K562 (cell line): ENCODE measurements around the gene VIPR2. TPM values are rescaled to one million over a fixed set of nuclear protein-coding genes. Genes with fewer than 3 reads are reported as not detected.
"Not testable (repeated sequence)": the region's sequence is repeated elsewhere in the genome, so short reads cannot be mapped to it uniquely, and the experiment has no call there.

Source experiments
- ATAC-seq: fragments of 200-7000 bp; cut with Tn5 transposase; 3 replicates; pipeline ENCODE4 v1.9.1; 2020; ENCODE audit warnings: moderate library complexity
- BruUV-seq: library from RNA; stranded (reverse); fragments of 400-500 nt; replicated peaks from 2 replicates; lab custom pipeline; 2021; lab: Mats Ljungman, UMichigan
- CTCF ChIA-PET: fragments of 300-600 bp; formaldehyde crosslinking; extraction: SDS; loops from one replicate; lab custom pipeline; 2021; ENCODE audit warnings: low intra/inter-chr PET ratio; lab: Yijun Ruan, JAX
- POLR2A ChIA-PET: fragments of 300-600, 350-650 bp; sonication (Branson Sonifier 250); formaldehyde crosslinking; extraction: SDS; loops from one replicate; lab custom pipeline; 2021; ENCODE audit warnings: antibody characterized with exemption, inconsistent platforms; lab: Yijun Ruan, JAX
- DNase-seq, 4 experiments: peaks; one replicate each; pipeline versions ENCODE4 v3.0.0 to v3.0.0-alpha.2; 2011 to 2018; ENCODE audit warnings: low spot score in 3 of 4, mixed read lengths in 3 of 4; ENCODE audit errors: extremely low read depth in 1 of 4
- FAIRE-seq: peaks from 2 replicates; lab custom pipeline; 2011; peaks lifted over from hg19 to GRCh38; lab: Jason Lieb, UNC
- H2AFZ ChIP-seq: 2 replicates; pipeline ENCODE4 v1.6.0; 2011; ENCODE audit warnings: low read depth, low read length, control low read depth, inconsistent platforms
- H3K27ac ChIP-seq: fragments of 200-600 bp; 3 replicates; pipeline ENCODE4 v1.8.0; 2011; ENCODE audit warnings: low read depth, mild to moderate bottlenecking, control low read depth, inconsistent platforms, low read length, moderate library complexity, mixed read lengths; ENCODE audit errors: extremely low read depth
- H3K27me3 ChIP-seq, 2 experiments: fragments of 300-600 bp in 1 of 2; 2 replicates in 1 of 2; 3 replicates in 1 of 2; pipeline versions ENCODE4 v1.6.0 to v1.8.0; 2011; ENCODE audit warnings: inconsistent platforms in 2 of 2, low read length in 2 of 2, mild to moderate bottlenecking in 1 of 2, mixed read lengths in 1 of 2, moderate library complexity in 1 of 2; ENCODE audit not compliant: control insufficient read depth in 2 of 2, insufficient read depth in 2 of 2
- H3K36me3 ChIP-seq: fragments of 300-600 bp; 3 replicates; pipeline ENCODE4 v1.8.0; 2011; ENCODE audit warnings: mild to moderate bottlenecking, low read length, inconsistent platforms; ENCODE audit not compliant: control insufficient read depth, insufficient read depth
- H3K4me1 ChIP-seq, 2 experiments: fragments of 200-600 bp in 1 of 2; replicated peaks in 1 of 2; 2 replicates in 1 of 2; 3 replicates in 1 of 2; pipeline versions ENCODE4 v1.5.1 to v1.8.0; 2011; ENCODE audit warnings: inconsistent platforms in 2 of 2, low read length in 2 of 2, mild to moderate bottlenecking in 1 of 2, mixed read lengths in 1 of 2, moderate library complexity in 1 of 2; ENCODE audit not compliant: control insufficient read depth in 2 of 2, insufficient read depth in 2 of 2
- H3K4me2 ChIP-seq: 2 replicates; pipeline ENCODE4 v1.6.1; 2011; ENCODE audit warnings: low read length, control low read depth, inconsistent platforms, mixed read lengths; ENCODE audit not compliant: insufficient read depth
- H3K4me3 ChIP-seq: fragments of 200-600 bp; sonication (generic), shearing (Covaris generic); 2 replicates; pipeline ENCODE4 v1.5.1; 2016; ENCODE audit warnings: control low read depth, inconsistent platforms
- H3K79me2 ChIP-seq: fragments of 200-600 bp; 3 replicates; pipeline ENCODE4 v1.8.0; 2011; ENCODE audit warnings: low read length, inconsistent platforms; ENCODE audit not compliant: control insufficient read depth, insufficient read depth
- H3K9ac ChIP-seq, 2 experiments: 2 replicates each; pipeline versions ENCODE4 v1.6.0 to v1.6.1; 2011; ENCODE audit warnings: low read depth in 2 of 2, low read length in 2 of 2, control low read depth in 1 of 2, inconsistent platforms in 1 of 2, mild to moderate bottlenecking in 1 of 2, mixed read lengths in 1 of 2; ENCODE audit not compliant: insufficient read depth in 1 of 2
- H3K9me1 ChIP-seq: one replicate; pipeline ENCODE4 v1.6.0; 2011; ENCODE audit warnings: inconsistent platforms, mild to moderate bottlenecking, low read length, moderate library complexity; ENCODE audit not compliant: control insufficient read depth, insufficient read depth
- H3K9me3 ChIP-seq: replicated peaks from 2 replicates; pipeline ENCODE4 v1.5.1; 2011; ENCODE audit warnings: low read depth, low read length, inconsistent platforms; ENCODE audit not compliant: control insufficient read depth, insufficient read depth
- H4K20me1 ChIP-seq: replicated peaks from 2 replicates; pipeline ENCODE4 v1.6.1; 2011; ENCODE audit warnings: low read length, inconsistent platforms, mixed read lengths; ENCODE audit not compliant: control insufficient read depth, insufficient read depth
- E2F6 ChIP-seq, 2 experiments: IDR thresholded peaks; 2 replicates each; pipeline ENCODE4 v1.6.1; 2011; ENCODE audit warnings: borderline replicate concordance in 1 of 2, control low read depth in 1 of 2, low read depth in 1 of 2, low read length in 1 of 2, mild to moderate bottlenecking in 1 of 2, mixed read lengths in 1 of 2, moderate library complexity in 1 of 2; ENCODE audit not compliant: insufficient read depth in 1 of 2, insufficient read length in 1 of 2, poor library complexity in 1 of 2, severe bottlenecking in 1 of 2; ENCODE audit errors: extremely low read depth in 1 of 2
- KDM1A ChIP-seq, 2 experiments: fragments of 450-650 bp; IDR thresholded peaks; 2 replicates each; pipeline ENCODE4 v1.6.1; 2016; ENCODE audit warnings: mild to moderate bottlenecking in 2 of 2
- L3MBTL2 ChIP-seq: fragments of 450-650 bp; IDR thresholded peaks from 2 replicates; pipeline ENCODE4 v1.6.1; 2016; ENCODE audit warnings: mild to moderate bottlenecking, moderate library complexity
- MGA ChIP-seq: fragments of 450-650 bp; IDR thresholded peaks from 2 replicates; pipeline ENCODE4 v1.6.1; 2016; ENCODE audit warnings: mild to moderate bottlenecking, moderate library complexity
- WGBS: fragments of 100-300 bp; shearing (Covaris generic); methylation state at CpG from one replicate; pipeline ENCODE4 v1.1.6; 2016; ENCODE audit warnings: low coverage, mixed read lengths; ENCODE audit not compliant: insufficient coverage; ENCODE audit errors: missing lambda C conversion rate; 5-methylcytosine and 5-hydroxymethylcytosine counted together
- in situ Hi-C: fragments of 300-500 bp; cut with MboI; formaldehyde crosslinking; loops from 4 replicates; pipeline ENCODE4 v1.15.0; 2018; ENCODE audit warnings: inconsistent platforms, mixed read lengths
- intact Hi-C: fragments of 100-400 bp; cut with micrococcal nuclease; formaldehyde crosslinking; loops from 2 replicates; pipeline ENCODE4 v1.14.2; 2022
- polyA plus RNA-seq, 8 experiments: library from polyadenylated mRNA; depleted of rRNA in 4 of 8; stranded (reverse) in 5 of 8; unstranded in 3 of 8; fragments of >200 nt; fragmentation: Nextera tagmentation in 2 of 8; fragmentation: Illumina TruSeq in 1 of 8; extraction: Ambion mirVana in 2 of 8; extraction: Trizol in 1 of 8; gene quantifications; 2 replicates each; pipeline versions ENCODE4 v1.2.1 to v1.2.3, GENCODE V29; 2011 to 2014; ENCODE audit warnings: inconsistent platforms in 1 of 8, missing spikeins in 1 of 8
- total RNA-seq, 7 experiments: library from RNA; depleted of rRNA in 6 of 7; stranded (reverse); fragments of >200 nt in 6 of 7; fragmentation: Illumina TruSeq in 2 of 7; extraction: Trizol in 2 of 7; gene quantifications; 2 replicates each; pipeline versions ENCODE4 v1.2.1 to v1.2.3, GENCODE V29; 2011 to 2021; ENCODE audit warnings: low replicate concordance in 1 of 7

VIPR2 gene
- total and polyA plus RNA-seq, 9 of the 15 experiments (the other 6 are each of a cell fraction or from before 2014, with no cell fraction given): 0.04 TPM; not detected in 8

GRCh38 chr7:159162050-159162626, 17.5 kb upstream of the VIPR2 start:
- FAIRE-seq: not testable (repeated sequence)

More at GRCh38 chr7:159162050-159162626, 17.5 kb upstream of the VIPR2 start:
- H3K9me1 ChIP-seq, in situ Hi-C loops, H2AFZ ChIP-seq, BruUV-seq, H4K20me1 ChIP-seq, H3K36me3 ChIP-seq, H3K9ac ChIP-seq, CTCF ChIA-PET, H3K9me3 ChIP-seq, H3K4me2 ChIP-seq, H3K79me2 ChIP-seq, H3K4me1 ChIP-seq, H3K4me3 ChIP-seq, DNase-seq, intact Hi-C loops, H3K27ac ChIP-seq: not testable (repeated sequence)
- 6% methylated on average over 14 of the region's 21 CpGs for WGBS
- ATAC-seq: peak; percentile 66; the same call in 2 of the 3 replicates
- TF ChIP-seq MGA: peak; percentile 31; the same call in 1 of the 2 replicates
- peak in 1 of 2 experiments; percentile 24 for TF ChIP-seq E2F6 (IDR thresholded peaks at IDR 0.05; ENCODE audit: borderline replicate concordance in 1 of 2, extremely low read depth in 1 of 2, insufficient read depth in 1 of 2, insufficient read length in 1 of 2, low read depth in 1 of 2, low read length in 1 of 2, poor library complexity in 1 of 2, severe bottlenecking in 1 of 2)
- TF ChIP-seq L3MBTL2: peak; percentile 51; the same call in 1 of the 2 replicates
- TF ChIP-seq KDM1A (IDR thresholded peaks at IDR 0.05): peak in 1 of 2 experiments; percentile 52; a peak in 1 of 4 replicates
- peaks cover 29 to 38% of the 10 kb centered on the region in 2 experiments for H3K27me3 ChIP-seq
- POLR2A ChIA-PET: interaction anchor here (1.2 kb wide), 1 partner anchor 8 kb away, joined by 4 read pairs; no protein-coding TSS in a partner anchor
